Mesenchymal stem cell (in vitro differentiated cells and primary cell): ENCODE data around the gene BTBD6. TPM values are rescaled to one million over a fixed set of nuclear protein-coding genes. Genes with fewer than 3 reads are reported as not detected.
A peak's percentile ranks its signal among the peaks of the same experiment; 100 is the strongest.

Experiments
- DNase-seq: peaks from one replicate; pipeline ENCODE4 v3.0.0-alpha.2; 2013
- H2AFZ ChIP-seq: one replicate; pipeline ENCODE4 v1.6.1; 2013; ENCODE audit warnings: low read depth, mild to moderate bottlenecking, control low read depth, inconsistent platforms, low read length, moderate library complexity
- H2AK5ac ChIP-seq: 2 replicates; pipeline ENCODE4 v1.6.1; 2013; ENCODE audit warnings: low read length, moderate library complexity, mild to moderate bottlenecking, inconsistent platforms; ENCODE audit not compliant: severe bottlenecking
- H2BK120ac ChIP-seq: one replicate; pipeline ENCODE4 v1.6.1; 2013; ENCODE audit warnings: low read depth, mild to moderate bottlenecking, inconsistent platforms, low read length, moderate library complexity
- H2BK12ac ChIP-seq, 2 experiments: one replicate each; pipeline ENCODE4 v1.6.1; 2013; ENCODE audit warnings: inconsistent platforms in 2 of 2, low read length in 2 of 2, mild to moderate bottlenecking in 2 of 2, moderate library complexity in 2 of 2, control low read depth in 1 of 2
- H2BK15ac ChIP-seq: one replicate; pipeline ENCODE4 v1.6.1; 2013; ENCODE audit warnings: mild to moderate bottlenecking, low read depth, inconsistent platforms; ENCODE audit not compliant: poor library complexity, severe bottlenecking
- H2BK5ac ChIP-seq: 2 replicates; pipeline ENCODE4 v1.6.1; 2013; ENCODE audit warnings: low read depth, mild to moderate bottlenecking, low read length, control low read depth, inconsistent platforms; ENCODE audit not compliant: poor library complexity, severe bottlenecking
- H3K14ac ChIP-seq, 2 experiments: one replicate each; pipeline ENCODE4 v1.6.1; 2013; ENCODE audit warnings: inconsistent platforms in 2 of 2, low read length in 2 of 2, control low read depth in 1 of 2, mild to moderate bottlenecking in 1 of 2, moderate library complexity in 1 of 2
- H3K18ac ChIP-seq, 2 experiments: one replicate each; pipeline ENCODE4 v1.6.1; 2013; ENCODE audit warnings: inconsistent platforms in 2 of 2, low read length in 2 of 2, control low read depth in 1 of 2, low read depth in 1 of 2, mild to moderate bottlenecking in 1 of 2
- H3K23ac ChIP-seq, 2 experiments: one replicate each; pipeline ENCODE4 v1.6.1; 2013; ENCODE audit warnings: inconsistent platforms in 2 of 2, low read length in 2 of 2, mild to moderate bottlenecking in 2 of 2, moderate library complexity in 2 of 2, control low read depth in 1 of 2
- H3K27ac ChIP-seq: 2 replicates; pipeline ENCODE4 v1.5.1; 2013; ENCODE audit warnings: mild to moderate bottlenecking, moderate library complexity, low read length, control low read depth, inconsistent platforms; ENCODE audit not compliant: poor library complexity, severe bottlenecking
- H3K27me3 ChIP-seq, 2 experiments: 2 replicates each; pipeline versions ENCODE4 v1.6.1 to v1.7.0; 2013; ENCODE audit warnings: low read length in 2 of 2, mild to moderate bottlenecking in 2 of 2, moderate library complexity in 2 of 2, control low read depth in 1 of 2, inconsistent platforms in 1 of 2; ENCODE audit not compliant: control insufficient read depth in 1 of 2, insufficient read depth in 1 of 2
- H3K36me3 ChIP-seq, 2 experiments: 2 replicates each; pipeline versions ENCODE4 v1.6.1 to v1.7.0; 2013; ENCODE audit warnings: low read length in 2 of 2, control low read depth in 1 of 2, inconsistent platforms in 1 of 2, low read depth in 1 of 2, mild to moderate bottlenecking in 1 of 2; ENCODE audit not compliant: insufficient read depth in 2 of 2, control insufficient read depth in 1 of 2
- H3K4ac ChIP-seq, 2 experiments: one replicate each; pipeline ENCODE4 v1.6.1; 2013; ENCODE audit warnings: inconsistent platforms in 2 of 2, low read length in 2 of 2, mild to moderate bottlenecking in 2 of 2, moderate library complexity in 2 of 2, control low read depth in 1 of 2, low read depth in 1 of 2
- H3K4me1 ChIP-seq: 2 replicates; pipeline ENCODE4 v1.6.1; 2013; ENCODE audit warnings: low read depth, low read length, control low read depth; ENCODE audit not compliant: control insufficient read depth, insufficient read depth
- H3K4me2 ChIP-seq: 2 replicates; pipeline ENCODE4 v1.6.1; 2013; ENCODE audit warnings: low read length, mild to moderate bottlenecking, inconsistent platforms; ENCODE audit not compliant: poor library complexity, severe bottlenecking
- H3K4me3 ChIP-seq, 2 experiments: 2 replicates each; pipeline versions ENCODE4 v1.5.1 to v1.7.0; 2013; ENCODE audit warnings: low read length in 2 of 2, mild to moderate bottlenecking in 2 of 2, control low read depth in 1 of 2, low read depth in 1 of 2; ENCODE audit not compliant: insufficient read depth in 1 of 2
- H3K79me1 ChIP-seq: replicated peaks from 2 replicates; pipeline ENCODE4 v1.6.1; 2013; ENCODE audit warnings: mild to moderate bottlenecking, control low read depth, low read length, inconsistent platforms; ENCODE audit not compliant: poor library complexity, severe bottlenecking
- H3K9ac ChIP-seq: 2 replicates; pipeline ENCODE4 v1.7.0; 2013; ENCODE audit warnings: mild to moderate bottlenecking, low read length, moderate library complexity
- H3K9me3 ChIP-seq: 2 replicates; pipeline ENCODE4 v1.7.0; 2013; ENCODE audit warnings: mild to moderate bottlenecking, low read length; ENCODE audit not compliant: control insufficient read depth
- H4K8ac ChIP-seq: one replicate; pipeline ENCODE4 v1.6.1; 2013; ENCODE audit warnings: inconsistent platforms, mild to moderate bottlenecking, low read length, moderate library complexity
- H4K91ac ChIP-seq: one replicate; pipeline ENCODE4 v1.6.1; 2013; ENCODE audit warnings: mild to moderate bottlenecking, low read length, inconsistent platforms
- WGBS: methylation state at CpG from one replicate; pipeline ENCODE4 v1.1.7; 2013; ENCODE audit warnings: mixed read lengths; 5-methylcytosine and 5-hydroxymethylcytosine counted together
- polyA plus RNA-seq, 2 experiments: library from polyadenylated mRNA; stranded (reverse); fragments of 200-250 nt; gene quantifications; one replicate each; pipeline ENCODE4 v1.2.3, GENCODE V29; 2013

The BTBD6 gene
- 21.9 TPM for polyA plus RNA-seq (2013, experiment 1 of 2)
- polyA plus RNA-seq (2013, experiment 2 of 2), result 23.4 TPM

DNA sequence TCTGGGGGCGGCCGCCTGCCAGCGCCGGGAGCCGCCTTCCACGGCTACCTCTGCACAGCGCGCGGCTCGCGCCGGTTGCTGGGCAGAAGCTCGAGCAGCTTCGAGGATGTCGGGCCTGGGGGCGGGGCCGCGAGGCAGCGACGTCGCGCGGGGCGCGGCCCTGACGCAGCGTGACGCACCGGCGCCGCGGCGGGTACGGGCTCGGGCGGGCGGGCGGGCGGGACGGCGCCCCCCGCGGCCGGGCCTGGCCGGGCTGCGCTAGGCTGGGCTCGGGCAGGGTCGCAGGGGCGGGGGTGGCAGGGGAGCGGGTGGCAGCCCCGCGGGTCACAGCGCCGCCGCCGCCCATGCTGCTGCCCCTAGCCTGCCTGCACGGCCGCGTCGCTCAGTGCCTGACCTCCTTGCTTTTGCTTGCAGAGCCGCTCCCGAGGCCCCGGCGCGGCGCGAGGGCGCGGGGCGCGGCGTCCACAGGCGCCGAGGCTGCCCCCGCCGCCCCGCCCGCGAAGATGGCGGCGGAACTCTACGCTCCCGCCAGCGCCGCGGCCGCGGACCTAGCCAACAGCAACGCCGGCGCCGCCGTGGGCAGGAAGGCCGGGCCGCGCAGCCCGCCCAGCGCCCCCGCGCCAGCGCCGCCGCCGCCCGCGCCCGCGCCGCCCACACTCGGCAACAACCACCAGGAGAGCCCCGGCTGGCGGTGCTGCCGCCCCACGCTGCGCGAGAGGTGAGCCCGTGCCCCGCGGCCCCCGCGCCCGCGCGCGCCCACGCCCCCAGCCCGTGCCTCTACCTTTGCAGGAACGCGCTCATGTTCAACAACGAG, at the start of gene BTBD6:
Gene BTBD6, plus strand, starts transcription at position 166 of the 814 bp plus-strand sequence. Its CDS starts 179 bp downstream, at position 345.
- Histone ChIP-seq H2BK120ac (peak within 1 kb of the TSS; percentile 55), H2BK15ac (peak within 1 kb of the TSS; percentile 73), H2AK5ac (no peak within 1 kb of the TSS), H2AFZ (peak within 1 kb of the TSS; percentile 33), H3K9ac (peak within 1 kb of the TSS; percentile 84), H3K4ac (peak within 1 kb of the TSS; percentile 89 to 91), H3K18ac (peak within 1 kb of the TSS; percentile 89), H3K27ac (no peak within 1 kb of the TSS), H3K4me3 (peak within 1 kb of the TSS; percentile 66 to 85), H3K4me2 (peak within 1 kb of the TSS; percentile 82), H3K4me1 (peaks cover 16% of the 10 kb centered on the region), H3K9me3 (no peaks in the 10 kb centered on the region), H2BK12ac (peak within 1 kb of the TSS in 1 of 2 experiments; percentile 64), H4K91ac (peak within 1 kb of the TSS; percentile 90), H4K8ac (peak within 1 kb of the TSS; percentile 85), H3K79me1 (peaks cover 34% of the 10 kb centered on the region), H2BK5ac (no peak within 1 kb of the TSS), H3K36me3 (peaks cover 46 to 51% of the 10 kb centered on the region in 2 experiments), H3K14ac (peak within 1 kb of the TSS in 1 of 2 experiments; percentile 82), H3K27me3 (no peaks in the 10 kb centered on the region), H3K23ac (peak within 1 kb of the TSS in 1 of 2 experiments; percentile 6)
- DNase-seq, result peak; percentile 86
- WGBS, result under 1% methylated on average over 81 of the region's 130 CpGs

DNA sequence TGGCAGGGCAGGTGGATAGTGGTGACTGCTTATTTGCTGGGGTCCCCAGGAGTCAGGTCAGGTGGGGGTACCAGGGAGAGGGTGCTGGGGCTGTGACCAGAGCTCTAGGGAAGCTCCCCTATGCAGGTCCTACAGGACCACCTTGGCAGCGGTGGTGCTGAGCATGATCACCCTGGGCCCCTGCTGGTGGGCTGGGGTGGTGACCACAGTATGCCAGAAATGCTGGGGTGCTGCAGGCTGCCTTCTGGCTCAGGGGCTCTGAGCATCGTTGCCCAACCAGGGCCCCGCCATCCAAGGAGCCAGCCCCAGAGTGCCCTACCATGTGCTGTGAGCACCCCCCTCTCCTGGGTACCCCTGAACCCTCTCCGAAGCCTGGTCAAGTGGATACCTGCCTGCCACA, 49.7 kb upstream of the BTBD6 start:
- Histone ChIP-seq H3K9me3 (no peaks in the 10 kb centered on the region), H3K27me3 (peaks cover 40 to 80% of the 10 kb centered on the region in 2 experiments), H3K4ac (peak overlapping the region in 1 of 2 experiments; percentile 62), H3K18ac (peak overlapping the region; percentile 67 to 85), H3K23ac (peak overlapping the region in 1 of 2 experiments; percentile 46), H2BK15ac (no peak overlapping the region), H3K4me1 (peaks cover 38% of the 10 kb centered on the region), H3K36me3 (no peaks in the 10 kb centered on the region), H3K4me2 (no peak overlapping the region), H2AK5ac (no peak overlapping the region), H4K91ac (peak overlapping the region; percentile 85), H3K9ac (no peak overlapping the region), H2BK5ac (no peak overlapping the region), H4K8ac (peak overlapping the region; percentile 88), H2AFZ (no peak overlapping the region), H2BK120ac (no peak overlapping the region), H3K79me1 (no peaks in the 10 kb centered on the region), H3K27ac (no peak overlapping the region), H2BK12ac (peak overlapping the region in 1 of 2 experiments; percentile 85), H3K14ac (peak overlapping the region in 1 of 2 experiments; percentile 72), H3K4me3 (no peak overlapping the region)
- 88% methylated on average over 4 of the region's 4 CpGs for WGBS
- no peak for DNase-seq

DNA sequence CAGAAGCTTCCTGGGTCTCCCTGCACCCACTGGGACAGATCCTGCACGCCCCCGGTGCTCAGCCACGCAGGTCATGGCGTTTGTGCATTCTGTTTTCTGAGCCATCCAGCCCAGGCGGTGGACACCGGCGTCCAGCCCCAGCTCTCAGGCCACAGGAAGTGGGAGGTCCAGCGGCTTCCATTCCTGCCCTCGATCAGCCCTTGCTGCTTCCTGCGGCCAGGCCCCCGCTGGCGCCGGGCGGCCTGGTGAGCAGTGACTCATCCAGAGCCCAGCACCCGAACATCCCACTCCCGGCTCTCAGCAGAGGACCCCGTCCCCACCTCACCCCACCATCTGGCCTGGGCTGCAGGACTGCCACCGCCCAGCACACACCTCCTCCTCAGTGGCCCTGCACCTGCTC, 49.2 kb upstream of the BTBD6 start:
- Histone ChIP-seq H3K9me3 (no peaks in the 10 kb centered on the region), H4K91ac (peak overlapping the region; percentile 85), H2AFZ (peak overlapping the region; percentile 39), H4K8ac (peak overlapping the region; percentile 88), H3K4me3 (no peak overlapping the region), H2BK5ac (no peak overlapping the region), H3K27me3 (peaks cover 35 to 79% of the 10 kb centered on the region in 2 experiments), H2BK120ac (no peak overlapping the region), H2BK15ac (peak overlapping the region; percentile 31), H2BK12ac (peak overlapping the region in 1 of 2 experiments; percentile 85), H3K14ac (peak overlapping the region in 1 of 2 experiments; percentile 72), H3K4ac (peak overlapping the region; percentile 37 to 62), H3K36me3 (no peaks in the 10 kb centered on the region), H3K23ac (no peak overlapping the region), H2AK5ac (no peak overlapping the region), H3K79me1 (no peaks in the 10 kb centered on the region), H3K18ac (peak overlapping the region; percentile 67 to 85), H3K27ac (no peak overlapping the region), H3K9ac (no peak overlapping the region), H3K4me2 (no peak overlapping the region), H3K4me1 (peaks cover 37% of the 10 kb centered on the region)
- 41% methylated on average over 18 of the region's 18 CpGs for WGBS
- DNase-seq, result peak; percentile 67

DNA sequence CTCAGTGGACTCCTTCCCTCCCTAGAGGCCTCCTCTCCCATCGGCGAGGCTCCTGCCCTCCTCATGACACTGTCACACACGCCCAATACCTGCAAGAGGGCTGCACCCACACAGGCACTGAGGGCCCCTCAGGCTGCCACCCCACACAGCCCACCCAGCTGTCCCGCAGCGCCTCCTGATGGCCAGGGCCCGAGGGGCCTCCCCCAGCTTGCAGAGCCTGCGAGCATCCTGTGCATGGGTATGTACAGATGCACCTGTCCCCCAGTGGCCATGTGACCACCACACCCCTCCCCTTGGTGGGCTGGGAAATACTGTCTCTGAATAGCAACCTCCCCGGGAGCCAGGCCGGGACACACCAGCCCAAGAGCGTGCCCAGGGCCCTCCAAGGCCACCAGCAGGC, 48.3 kb upstream of the BTBD6 start:
- no peak overlapping the region for H3K4ac ChIP-seq
- H4K8ac ChIP-seq, result no peak overlapping the region
- no peaks in the 10 kb centered on the region for H3K9me3 ChIP-seq
- H2AK5ac ChIP-seq, result no peak overlapping the region
- no peak overlapping the region for H4K91ac ChIP-seq
- H3K4me3 ChIP-seq, result no peak overlapping the region
- no peak overlapping the region for H3K4me2 ChIP-seq
- peaks cover 39% of the 10 kb centered on the region for H3K4me1 ChIP-seq
- peaks cover 0 to 4% of the 10 kb centered on the region in 2 experiments for H3K36me3 ChIP-seq
- no peak overlapping the region for H3K23ac ChIP-seq
- H3K14ac ChIP-seq, result no peak overlapping the region
- no peak overlapping the region for H2BK15ac ChIP-seq
- WGBS, result 91% methylated on average over 10 of the region's 10 CpGs
- DNase-seq, result no peak
- peaks cover 25 to 73% of the 10 kb centered on the region in 2 experiments for H3K27me3 ChIP-seq
- H2BK12ac ChIP-seq, result no peak overlapping the region
- no peak overlapping the region for H2BK5ac ChIP-seq
- H3K79me1 ChIP-seq, result no peaks in the 10 kb centered on the region
- no peak overlapping the region for H3K18ac ChIP-seq
- H3K9ac ChIP-seq, result no peak overlapping the region
- no peak overlapping the region for H2AFZ ChIP-seq
- H2BK120ac ChIP-seq, result no peak overlapping the region
- H3K27ac ChIP-seq, result no peak overlapping the region
